GM04504 (cell line): ENCODE data around the gene PRR20C.
"Not testable (repeated sequence)": the region's sequence is repeated elsewhere in the genome, so short reads cannot be mapped to it uniquely, and the experiment has no call there.

ENCODE experiments used
- DNase-seq: peaks from one replicate; pipeline ENCODE4 v3.0.0-alpha.2; 2012; ENCODE audit warnings: low read depth

PRR20C gene

GRCh38 chr13:57153761-57154160 is at the start of gene PRR20C:
TSS of gene PRR20C (plus strand) at chr13:57154061. CDS start at chr13:57154448, 387 bp downstream.
- not testable (repeated sequence) for DNase-seq

GRCh38 chr13:57114945-57115344 is 38.9 kb upstream of the PRR20C start:
- DNase-seq: no peak

DNA sequence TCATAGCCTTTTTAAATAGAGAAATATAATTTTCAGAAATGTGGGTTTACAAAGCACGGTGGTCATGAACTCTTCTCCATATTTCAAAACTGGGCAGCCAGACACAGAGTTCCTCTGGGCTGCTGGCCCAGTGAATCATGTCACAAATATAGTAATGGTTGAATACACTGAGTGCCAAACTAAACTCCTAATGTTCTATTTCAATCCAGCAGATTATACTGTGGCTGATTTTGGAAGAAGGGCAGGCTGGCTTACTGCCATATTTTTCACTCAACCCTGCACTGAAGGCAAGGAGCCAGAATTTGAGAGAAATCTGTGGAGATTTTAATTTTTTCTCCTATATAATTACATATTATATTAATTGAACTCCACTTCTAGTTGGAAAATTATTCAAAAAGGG is 30.2 kb upstream of the PRR20C start:
- DNase-seq: no peak

- no peak for DNase-seq
Observed at GRCh38 chr13:57128909-57129308, 25.0 kb upstream of the PRR20C start.

- DNase-seq: no peak
Observed at GRCh38 chr13:57136093-57136492, 17.8 kb upstream of the PRR20C start.

GRCh38 chr13:57137585-57137984 is 16.3 kb upstream of the PRR20C start:
- no peak for DNase-seq

- DNase-seq: no peak
Observed at GRCh38 chr13:57138988-57139387, 14.9 kb upstream of the PRR20C start.

DNA sequence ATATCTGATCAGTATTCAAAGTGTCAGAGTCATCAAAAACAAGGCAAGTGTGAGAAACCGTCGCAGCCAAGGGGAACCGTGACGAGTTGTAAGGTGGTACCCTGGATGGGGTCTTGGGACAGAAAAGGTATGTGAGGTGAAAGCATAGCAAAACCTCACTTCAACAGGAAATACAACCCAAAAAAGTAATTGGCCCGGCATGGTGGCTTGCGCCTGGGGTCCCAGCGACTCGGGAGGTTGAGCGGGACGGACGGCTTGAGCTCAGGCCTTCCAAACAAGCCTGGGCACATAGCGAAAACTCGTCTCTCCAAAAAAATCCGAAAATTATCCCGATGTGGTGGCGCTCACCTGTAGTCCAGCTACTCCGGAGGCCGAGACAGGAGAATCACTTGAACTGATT is 14.1 kb upstream of the PRR20C start:
- not testable (repeated sequence) for DNase-seq

- DNase-seq: not testable (repeated sequence)
Observed at GRCh38 chr13:57140235-57140968, 13.5 kb upstream of the PRR20C start, which contains the start of gene PRR20A. TSS of gene PRR20A (plus strand) at chr13:57140918. CDS start at chr13:57141305, 387 bp downstream.

DNA sequence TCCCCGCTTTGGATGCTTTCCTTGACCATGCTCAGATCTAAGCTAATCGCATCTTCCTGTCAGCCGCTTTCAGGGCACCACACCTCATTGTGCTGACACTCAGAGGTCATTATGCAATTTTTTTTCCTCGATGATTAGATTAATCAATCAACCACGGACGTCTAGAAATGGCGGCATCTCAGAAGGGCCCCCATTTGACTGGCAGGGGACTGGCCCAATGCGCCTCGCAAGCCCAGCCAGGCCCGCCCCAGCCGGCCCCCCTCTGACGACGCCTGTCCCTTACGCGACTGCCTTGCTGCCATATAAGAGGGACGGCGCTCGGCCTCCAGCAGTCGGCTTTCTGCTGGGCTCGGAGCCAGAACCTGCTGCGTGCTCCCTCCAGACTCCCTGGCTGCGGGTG is 6.7 kb upstream of the PRR20C start, which contains the start of gene PRR20B:
Gene PRR20B (plus strand): TSS at position 301 of the 400 bp plus-strand sequence. CDS start 387 bp downstream, outside the sequence.
- DNase-seq: not testable (repeated sequence)

GRCh38 chr13:57148106-57148505 is 5.8 kb upstream of the PRR20C start:
- DNase-seq: not testable (repeated sequence)

DNA sequence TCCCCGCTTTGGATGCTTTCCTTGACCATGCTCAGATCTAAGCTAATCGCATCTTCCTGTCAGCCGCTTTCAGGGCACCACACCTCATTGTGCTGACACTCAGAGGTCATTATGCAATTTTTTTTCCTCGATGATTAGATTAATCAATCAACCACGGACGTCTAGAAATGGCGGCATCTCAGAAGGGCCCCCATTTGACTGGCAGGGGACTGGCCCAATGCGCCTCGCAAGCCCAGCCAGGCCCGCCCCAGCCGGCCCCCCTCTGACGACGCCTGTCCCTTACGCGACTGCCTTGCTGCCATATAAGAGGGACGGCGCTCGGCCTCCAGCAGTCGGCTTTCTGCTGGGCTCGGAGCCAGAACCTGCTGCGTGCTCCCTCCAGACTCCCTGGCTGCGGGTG is 6.5 kb downstream of the PRR20C start, which contains the start of gene PRR20D:
Gene PRR20D (plus strand): TSS at position 301 of the 400 bp plus-strand sequence. CDS start 387 bp downstream, outside the sequence.
- not testable (repeated sequence) for DNase-seq

DNA sequence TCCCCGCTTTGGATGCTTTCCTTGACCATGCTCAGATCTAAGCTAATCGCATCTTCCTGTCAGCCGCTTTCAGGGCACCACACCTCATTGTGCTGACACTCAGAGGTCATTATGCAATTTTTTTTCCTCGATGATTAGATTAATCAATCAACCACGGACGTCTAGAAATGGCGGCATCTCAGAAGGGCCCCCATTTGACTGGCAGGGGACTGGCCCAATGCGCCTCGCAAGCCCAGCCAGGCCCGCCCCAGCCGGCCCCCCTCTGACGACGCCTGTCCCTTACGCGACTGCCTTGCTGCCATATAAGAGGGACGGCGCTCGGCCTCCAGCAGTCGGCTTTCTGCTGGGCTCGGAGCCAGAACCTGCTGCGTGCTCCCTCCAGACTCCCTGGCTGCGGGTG is 13.0 kb downstream of the PRR20C start, which contains the start of gene PRR20E:
Gene PRR20E (plus strand): TSS at position 301 of the 400 bp plus-strand sequence. CDS start 387 bp downstream, outside the sequence.
- not testable (repeated sequence) for DNase-seq

DNA sequence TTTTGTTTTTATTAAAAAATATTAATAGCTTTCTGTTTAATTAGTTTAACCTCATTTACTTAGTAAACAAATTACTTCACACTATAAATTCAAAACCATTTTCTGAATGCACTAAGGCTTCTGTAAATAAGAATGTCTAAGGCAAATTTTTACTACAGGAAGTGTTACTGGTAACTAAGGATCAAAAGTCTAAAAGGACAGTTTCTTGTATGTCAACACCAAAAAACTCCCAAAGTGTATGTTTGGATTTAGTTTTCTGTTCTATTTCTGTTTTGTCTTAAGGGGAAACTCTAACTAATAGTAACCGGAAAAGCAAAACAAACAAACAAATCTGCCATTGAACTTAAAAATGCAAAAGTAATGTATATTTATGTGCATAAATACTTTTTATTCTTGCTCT is 37.8 kb downstream of the PRR20C start:
- no peak for DNase-seq
